ENCODE results near the gene GSE1. TPM values are rescaled to one million over a fixed set of nuclear protein-coding genes. Genes with fewer than 3 reads are reported as not detected.

Gene GSE1
- total and polyA plus RNA-seq, 4 donors: 20.3 to 40.6 (median 30.7) TPM

GRCh38 chr16:85680352-85680944, 67.3 kb downstream of the GSE1 start:
- H3K4me3 ChIP-seq (ENCODE audit: low read depth, low read length): no peak overlapping the region
- DNase-seq (ENCODE audit: low read depth in 4 of 6, low spot score in 6 of 6): no peak
- H3K27me3 ChIP-seq (ENCODE audit: control insufficient read depth, insufficient read depth, low read length): no peaks in the 10 kb centered on the region
- WGBS (ENCODE audit: insufficient coverage): 89% methylated on average over 6 of the region's 6 CpGs
- H3K4me1 ChIP-seq (ENCODE audit: control insufficient read depth, insufficient read depth, low read length): no peaks in the 10 kb centered on the region
- peaks cover 25% of the 10 kb centered on the region for H3K36me3 ChIP-seq (ENCODE audit: control insufficient read depth, insufficient read depth, low read length)
- H3K27ac ChIP-seq (ENCODE audit: low read depth, low read length): no peak overlapping the region
- H3K9me3 ChIP-seq (ENCODE audit: control insufficient read depth, insufficient read depth, low read length): no peaks in the 10 kb centered on the region

GRCh38 chr16:85681255-85681654, 68.1 kb downstream of the GSE1 start:
- DNase-seq (ENCODE audit: low read depth in 4 of 6, low spot score in 6 of 6): no peak
- Histone ChIP-seq H3K4me1 (ENCODE audit: control insufficient read depth, insufficient read depth, low read length) (no peaks in the 10 kb centered on the region), H3K27ac (ENCODE audit: low read depth, low read length) (no peak overlapping the region), H3K27me3 (ENCODE audit: control insufficient read depth, insufficient read depth, low read length) (no peaks in the 10 kb centered on the region), H3K36me3 (ENCODE audit: control insufficient read depth, insufficient read depth, low read length) (peaks cover 25% of the 10 kb centered on the region), H3K9me3 (ENCODE audit: control insufficient read depth, insufficient read depth, low read length) (no peaks in the 10 kb centered on the region), H3K4me3 (ENCODE audit: low read depth, low read length) (no peak overlapping the region)
- 98% methylated on average over 5 of the region's 8 CpGs for WGBS (ENCODE audit: insufficient coverage)

GRCh38 chr16:85682516-85682915, 69.4 kb downstream of the GSE1 start:
- H3K27ac ChIP-seq (ENCODE audit: low read depth, low read length): no peak overlapping the region
- peaks cover 3% of the 10 kb centered on the region for H3K4me1 ChIP-seq (ENCODE audit: control insufficient read depth, insufficient read depth, low read length)
- H3K36me3 ChIP-seq (ENCODE audit: control insufficient read depth, insufficient read depth, low read length): peaks cover 22% of the 10 kb centered on the region
- no peak for DNase-seq (ENCODE audit: low read depth in 4 of 6, low spot score in 6 of 6)
- no peaks in the 10 kb centered on the region for H3K9me3 ChIP-seq (ENCODE audit: control insufficient read depth, insufficient read depth, low read length)
- 76% methylated on average over 9 of the region's 9 CpGs for WGBS (ENCODE audit: insufficient coverage)
- no peak overlapping the region for H3K4me3 ChIP-seq (ENCODE audit: low read depth, low read length)
- no peaks in the 10 kb centered on the region for H3K27me3 ChIP-seq (ENCODE audit: control insufficient read depth, insufficient read depth, low read length)

DNA sequence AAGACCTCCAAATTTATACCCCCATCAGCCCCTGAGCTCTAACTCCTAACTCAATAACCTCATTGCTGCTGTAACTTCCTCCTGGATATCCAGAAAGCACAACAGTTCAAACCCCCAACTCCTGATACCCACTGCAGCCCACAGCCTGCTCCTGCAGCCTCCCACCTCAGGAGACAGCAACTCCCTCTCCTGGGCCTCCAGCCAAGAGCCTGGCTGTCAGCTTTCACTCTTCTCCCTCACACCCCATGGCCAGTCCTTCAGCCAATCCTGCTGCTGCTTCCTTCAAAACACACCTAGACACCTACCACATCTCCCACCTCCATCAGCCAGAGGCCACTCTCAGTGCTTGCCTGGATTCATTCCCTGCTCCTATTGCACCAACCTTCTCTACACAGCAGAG, 70.2 kb downstream of the GSE1 start:
- Histone ChIP-seq H3K27ac (ENCODE audit: low read depth, low read length) (no peak overlapping the region), H3K9me3 (ENCODE audit: control insufficient read depth, insufficient read depth, low read length) (no peaks in the 10 kb centered on the region), H3K27me3 (ENCODE audit: control insufficient read depth, insufficient read depth, low read length) (no peaks in the 10 kb centered on the region), H3K4me1 (ENCODE audit: control insufficient read depth, insufficient read depth, low read length) (peaks cover 11% of the 10 kb centered on the region), H3K4me3 (ENCODE audit: low read depth, low read length) (no peak overlapping the region), H3K36me3 (ENCODE audit: control insufficient read depth, insufficient read depth, low read length) (peaks cover 17% of the 10 kb centered on the region)
- DNase-seq (ENCODE audit: low read depth in 4 of 6, low spot score in 6 of 6): no peak

GRCh38 chr16:85685251-85685650, 72.1 kb downstream of the GSE1 start:
- no peak for DNase-seq (ENCODE audit: low read depth in 4 of 6, low spot score in 6 of 6)
- WGBS (ENCODE audit: insufficient coverage): 96% methylated on average over 2 of the region's 2 CpGs
- no peak overlapping the region for H3K4me3 ChIP-seq (ENCODE audit: low read depth, low read length)
- no peaks in the 10 kb centered on the region for H3K27me3 ChIP-seq (ENCODE audit: control insufficient read depth, insufficient read depth, low read length)
- H3K9me3 ChIP-seq (ENCODE audit: control insufficient read depth, insufficient read depth, low read length): no peaks in the 10 kb centered on the region
- peaks cover 22% of the 10 kb centered on the region for H3K4me1 ChIP-seq (ENCODE audit: control insufficient read depth, insufficient read depth, low read length)
- H3K27ac ChIP-seq (ENCODE audit: low read depth, low read length): no peak overlapping the region
- H3K36me3 ChIP-seq (ENCODE audit: control insufficient read depth, insufficient read depth, low read length): peaks cover 8% of the 10 kb centered on the region

GRCh38 chr16:85686912-85687591, 73.9 kb downstream of the GSE1 start:
- 96% methylated on average over 8 of the region's 15 CpGs for WGBS (ENCODE audit: insufficient coverage)
- Histone ChIP-seq H3K27ac (ENCODE audit: low read depth, low read length) (no peak overlapping the region), H3K4me3 (ENCODE audit: low read depth, low read length) (no peak overlapping the region), H3K9me3 (ENCODE audit: control insufficient read depth, insufficient read depth, low read length) (no peaks in the 10 kb centered on the region), H3K27me3 (ENCODE audit: control insufficient read depth, insufficient read depth, low read length) (no peaks in the 10 kb centered on the region), H3K36me3 (ENCODE audit: control insufficient read depth, insufficient read depth, low read length) (peaks cover 3% of the 10 kb centered on the region), H3K4me1 (ENCODE audit: control insufficient read depth, insufficient read depth, low read length) (peaks cover 22% of the 10 kb centered on the region)
- no peak for DNase-seq (ENCODE audit: low read depth in 4 of 6, low spot score in 6 of 6)

- peak overlapping the region; percentile 53 for H3K4me3 ChIP-seq (ENCODE audit: low read depth, low read length)
- no peak overlapping the region for H3K27ac ChIP-seq (ENCODE audit: low read depth, low read length)
- 79% methylated on average over 46 of the region's 49 CpGs for WGBS (ENCODE audit: insufficient coverage)
Observed at GRCh38 chr16:85687651-85688471, 74.7 kb downstream of the GSE1 start.

GRCh38 chr16:85688586-85689284, 75.6 kb downstream of the GSE1 start, which contains the start of gene GINS2:
TSS of gene GINS2 (minus strand) at chr16:85688954. CDS start at chr16:85688898, 56 bp downstream.
- no peaks in the 10 kb centered on the region for H3K27me3 ChIP-seq (ENCODE audit: control insufficient read depth, insufficient read depth, low read length)
- WGBS (ENCODE audit: insufficient coverage): under 1% methylated on average over 74 of the region's 86 CpGs
- peak within 1 kb of the TSS; percentile 54 for H3K4me3 ChIP-seq (ENCODE audit: low read depth, low read length)
- H3K9me3 ChIP-seq (ENCODE audit: control insufficient read depth, insufficient read depth, low read length): no peaks in the 10 kb centered on the region
- DNase-seq (ENCODE audit: low read depth in 4 of 6, low spot score in 6 of 6): peak in 5 of 6 donors; percentile 69 to 96 (median 82)
- H3K4me1 ChIP-seq (ENCODE audit: control insufficient read depth, insufficient read depth, low read length): peaks cover 22% of the 10 kb centered on the region
- H3K36me3 ChIP-seq (ENCODE audit: control insufficient read depth, insufficient read depth, low read length): no peaks in the 10 kb centered on the region
- no peak within 1 kb of the TSS for H3K27ac ChIP-seq (ENCODE audit: low read depth, low read length)

More at GRCh38 chr16:85687651-85688471, 74.7 kb downstream of the GSE1 start:
- DNase-seq (ENCODE audit: low read depth in 4 of 6, low spot score in 6 of 6): no peak
- Histone ChIP-seq H3K27me3 (ENCODE audit: control insufficient read depth, insufficient read depth, low read length) (no peaks in the 10 kb centered on the region), H3K36me3 (ENCODE audit: control insufficient read depth, insufficient read depth, low read length) (no peaks in the 10 kb centered on the region), H3K4me1 (ENCODE audit: control insufficient read depth, insufficient read depth, low read length) (peaks cover 22% of the 10 kb centered on the region), H3K9me3 (ENCODE audit: control insufficient read depth, insufficient read depth, low read length) (no peaks in the 10 kb centered on the region)

- H3K27ac ChIP-seq (ENCODE audit: low read depth, low read length): no peak overlapping the region
Observed at GRCh38 chr16:85689285-85689949, 76.3 kb downstream of the GSE1 start.

More at GRCh38 chr16:85689285-85689949, 76.3 kb downstream of the GSE1 start:
- Histone ChIP-seq H3K9me3 (ENCODE audit: control insufficient read depth, insufficient read depth, low read length) (no peaks in the 10 kb centered on the region), H3K27me3 (ENCODE audit: control insufficient read depth, insufficient read depth, low read length) (no peaks in the 10 kb centered on the region), H3K4me3 (ENCODE audit: low read depth, low read length) (peak overlapping the region; percentile 54), H3K4me1 (ENCODE audit: control insufficient read depth, insufficient read depth, low read length) (peaks cover 22% of the 10 kb centered on the region), H3K36me3 (ENCODE audit: control insufficient read depth, insufficient read depth, low read length) (no peaks in the 10 kb centered on the region)
- no peak for DNase-seq (ENCODE audit: low read depth in 4 of 6, low spot score in 6 of 6)
- 73% methylated on average over 12 of the region's 27 CpGs for WGBS (ENCODE audit: insufficient coverage)
